ENCODE data around the gene INAFM1. TPM values are rescaled to one million over a fixed set of nuclear protein-coding genes. Genes with fewer than 3 reads are reported as not detected.
"Not testable (repeated sequence)": the region's sequence is repeated elsewhere in the genome, so short reads cannot be mapped to it uniquely, and the experiment has no call there.

Gene INAFM1
- total RNA-seq, 3 donors from 2014 or later: 14.7 to 28.9 (median 16.7) TPM

DNA sequence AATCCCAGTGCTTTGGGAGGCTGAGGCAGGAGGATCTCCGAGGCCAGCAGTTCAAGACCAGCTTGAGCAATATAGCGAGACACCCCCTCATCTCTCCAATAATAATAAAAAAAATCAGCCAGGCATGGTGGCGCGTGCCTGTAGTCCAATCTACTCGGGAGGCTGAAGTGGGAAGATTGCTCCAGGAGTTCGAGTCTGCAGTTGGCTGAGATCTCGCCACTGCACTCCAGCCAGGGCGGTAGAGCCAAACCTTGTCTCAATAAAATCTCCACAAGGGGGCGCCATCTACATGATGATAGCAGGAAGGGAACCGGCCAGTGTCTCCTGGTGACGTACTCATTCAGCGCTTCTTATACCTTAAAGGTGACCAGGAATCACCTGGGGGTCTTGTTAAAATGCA lies 21.4 kb downstream of the INAFM1 start:
- ATAC-seq (peak; percentile 99), DNase-seq (peak in 2 of 3 donors; percentile 58 to 97)
- Histone ChIP-seq H3K4me3 (no peak overlapping the region), H3K9me3 (no peaks in the 10 kb centered on the region), H3K4me1 (ENCODE audit: low read depth) (no peaks in the 10 kb centered on the region), H3K36me3 (ENCODE audit: low read depth) (no peaks in the 10 kb centered on the region)
- TF ChIP-seq, protein P1, sequence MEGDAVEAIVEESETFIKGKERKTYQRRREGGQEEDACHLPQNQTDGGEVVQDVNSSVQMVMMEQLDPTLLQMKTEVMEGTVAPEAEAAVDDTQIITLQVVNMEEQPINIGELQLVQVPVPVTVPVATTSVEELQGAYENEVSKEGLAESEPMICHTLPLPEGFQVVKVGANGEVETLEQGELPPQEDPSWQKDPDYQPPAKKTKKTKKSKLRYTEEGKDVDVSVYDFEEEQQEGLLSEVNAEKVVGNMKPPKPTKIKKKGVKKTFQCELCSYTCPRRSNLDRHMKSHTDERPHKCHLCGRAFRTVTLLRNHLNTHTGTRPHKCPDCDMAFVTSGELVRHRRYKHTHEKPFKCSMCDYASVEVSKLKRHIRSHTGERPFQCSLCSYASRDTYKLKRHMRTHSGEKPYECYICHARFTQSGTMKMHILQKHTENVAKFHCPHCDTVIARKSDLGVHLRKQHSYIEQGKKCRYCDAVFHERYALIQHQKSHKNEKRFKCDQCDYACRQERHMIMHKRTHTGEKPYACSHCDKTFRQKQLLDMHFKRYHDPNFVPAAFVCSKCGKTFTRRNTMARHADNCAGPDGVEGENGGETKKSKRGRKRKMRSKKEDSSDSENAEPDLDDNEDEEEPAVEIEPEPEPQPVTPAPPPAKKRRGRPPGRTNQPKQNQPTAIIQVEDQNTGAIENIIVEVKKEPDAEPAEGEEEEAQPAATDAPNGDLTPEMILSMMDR (IDR thresholded peaks at IDR 0.05): peak; percentile 57
- intact Hi-C loops (cut with DNase I, micrococcal nuclease): loop anchor here in 1 of 2 donors (10.0 kb wide), 1 partner anchor 89 kb away; no protein-coding TSS in a partner anchor

DNA sequence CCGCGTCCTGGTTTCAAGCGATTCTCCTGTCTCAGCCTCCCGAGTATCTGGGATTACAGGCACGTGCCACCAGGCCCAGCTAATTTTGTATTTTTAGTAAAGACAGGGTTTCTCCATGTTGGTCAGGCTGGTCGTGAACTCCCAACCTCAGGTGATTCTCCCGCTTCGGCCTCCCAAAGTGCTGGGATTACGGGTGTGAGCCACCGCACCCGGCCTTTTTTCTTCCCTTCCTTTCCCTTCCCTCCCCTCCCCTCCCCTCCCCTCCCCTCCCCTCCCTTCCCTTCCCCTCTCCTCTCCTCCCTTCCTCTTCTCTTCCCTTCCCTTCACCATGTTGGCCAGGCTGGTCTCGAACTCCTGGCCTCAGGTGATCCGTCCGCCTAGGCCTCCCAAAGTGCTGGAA lies 26.2 kb downstream of the INAFM1 start:
- intact Hi-C loops (cut with DNase I, micrococcal nuclease); H3K4me1 ChIP-seq (ENCODE audit: low read depth); H3K36me3 ChIP-seq (ENCODE audit: low read depth); H3K4me3 ChIP-seq; H3K9me3 ChIP-seq; DNase-seq; ATAC-seq: not testable (repeated sequence)

DNA sequence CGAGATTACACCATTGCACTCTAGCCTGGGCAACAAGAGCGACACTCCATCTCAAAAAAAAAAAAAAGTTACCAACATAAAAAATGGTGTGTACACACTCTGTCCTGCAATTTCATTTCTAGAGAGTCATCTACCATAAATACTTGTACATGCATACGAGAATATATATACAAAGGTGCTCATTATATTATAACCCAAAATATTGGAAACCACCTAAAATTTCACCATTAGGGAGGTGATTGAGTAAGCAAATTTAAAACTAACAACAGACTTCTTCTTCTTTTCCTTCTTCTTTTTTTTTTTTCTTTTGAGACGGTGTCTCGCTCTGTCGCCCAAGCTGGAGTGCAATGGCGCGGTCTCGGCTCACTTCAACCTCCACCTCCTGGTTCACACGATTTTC lies 27.6 kb downstream of the INAFM1 start:
- TF ChIP-seq, protein P1 (IDR thresholded peaks at IDR 0.05): no peak
- DNase-seq (no peak), ATAC-seq (no peak)
- no peak overlapping the region for H3K4me3 ChIP-seq
- H3K36me3 ChIP-seq (ENCODE audit: low read depth): no peaks in the 10 kb centered on the region
- H3K4me1 ChIP-seq (ENCODE audit: low read depth): no peaks in the 10 kb centered on the region
- H3K9me3 ChIP-seq: no peaks in the 10 kb centered on the region
- intact Hi-C loops (cut with DNase I, micrococcal nuclease): no loop called here

DNA sequence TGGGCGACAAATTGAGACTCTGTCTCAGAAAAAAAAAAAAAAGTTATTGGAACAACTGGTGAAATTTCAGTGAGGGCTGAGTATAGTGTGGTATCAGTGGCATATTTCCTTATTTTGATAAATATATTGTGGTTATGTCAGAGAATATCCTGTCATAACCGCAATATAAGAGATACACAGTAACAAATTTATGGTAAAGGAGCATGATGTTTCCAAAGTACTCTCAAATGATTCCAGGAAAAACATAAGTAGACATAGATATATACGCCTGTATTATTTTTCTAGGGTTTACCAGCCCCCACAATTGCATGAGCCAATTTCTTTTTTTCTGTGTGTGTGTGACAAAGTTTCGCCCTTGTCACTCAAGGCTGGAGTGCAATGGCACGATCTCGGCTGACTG lies 29.3 kb downstream of the INAFM1 start:
- Histone ChIP-seq H3K4me1 (ENCODE audit: low read depth) (no peaks in the 10 kb centered on the region), H3K4me3 (no peak overlapping the region), H3K36me3 (ENCODE audit: low read depth) (no peaks in the 10 kb centered on the region), H3K9me3 (no peaks in the 10 kb centered on the region)
- intact Hi-C loops (cut with DNase I, micrococcal nuclease): no loop called here
- DNase-seq: no peak
- no peak for ATAC-seq
- TF ChIP-seq, protein P1 (IDR thresholded peaks at IDR 0.05): no peak

- intact Hi-C loops (cut with DNase I, micrococcal nuclease): no loop called here
- Histone ChIP-seq H3K4me1 (ENCODE audit: low read depth) (no peaks in the 10 kb centered on the region), H3K9me3 (no peaks in the 10 kb centered on the region), H3K4me3 (no peak overlapping the region), H3K36me3 (ENCODE audit: low read depth) (no peaks in the 10 kb centered on the region)
- TF ChIP-seq, protein P1 (IDR thresholded peaks at IDR 0.05): peak; percentile 95
- ATAC-seq: peak; percentile 91
- DNase-seq: peak in 2 of 3 donors; percentile 72 to 75
Measured at GRCh38 chr19:47305309-47305751, 30.6 kb downstream of the INAFM1 start.

DNA sequence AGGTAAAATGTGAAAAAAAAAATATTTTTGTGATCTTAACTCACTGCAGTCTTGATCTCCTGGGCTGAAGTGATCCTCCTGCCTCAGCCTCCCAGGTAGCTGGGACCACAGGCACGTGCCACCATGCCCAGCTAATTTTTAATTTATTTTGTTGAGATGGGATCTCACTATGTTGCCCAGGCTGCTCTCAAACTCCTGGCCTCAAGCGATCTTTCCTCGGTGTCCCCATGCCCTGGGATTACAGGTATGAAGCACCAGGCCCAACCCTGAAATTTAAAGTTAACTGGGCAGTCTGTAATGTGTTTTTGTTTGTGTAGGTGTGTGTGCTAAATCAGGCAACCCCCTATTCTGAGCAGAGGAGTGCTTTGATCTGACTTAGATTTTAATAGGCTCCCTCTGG lies 31.6 kb downstream of the INAFM1 start:
- ATAC-seq: no peak
- TF ChIP-seq, protein P1 (IDR thresholded peaks at IDR 0.05): no peak
- no peak overlapping the region for H3K4me3 ChIP-seq
- DNase-seq: no peak
- intact Hi-C loops (cut with DNase I, micrococcal nuclease): no loop called here
- H3K36me3 ChIP-seq (ENCODE audit: low read depth): no peaks in the 10 kb centered on the region
- no peaks in the 10 kb centered on the region for H3K4me1 ChIP-seq (ENCODE audit: low read depth)
- no peaks in the 10 kb centered on the region for H3K9me3 ChIP-seq
